CD1c-positive myeloid dendritic cell (primary cell): ENCODE measurements around the gene ZC3H13.

Experiments used
- DNase-seq: peaks from one replicate; pipeline ENCODE4 v3.0.0-alpha.2; 2016; ENCODE audit errors: extremely low spot score

The ZC3H13 gene

GRCh38 chr13:46059405-46059804 is 6.9 kb upstream of the ZC3H13 start:
- no peak for DNase-seq

- DNase-seq: no peak
Observed at GRCh38 chr13:46058268-46058667, 5.7 kb upstream of the ZC3H13 start.

- peak; percentile 17 for DNase-seq
Observed at GRCh38 chr13:46057256-46058015, 4.9 kb upstream of the ZC3H13 start.

- no peak for DNase-seq
Observed at GRCh38 chr13:46053162-46054012, 841 bp upstream of the ZC3H13 start.

GRCh38 chr13:46051968-46052318 is 603 bp downstream of the ZC3H13 start:
- DNase-seq: no peak

- DNase-seq: no peak
Observed at GRCh38 chr13:46050771-46051170, 1.8 kb downstream of the ZC3H13 start.

- DNase-seq: no peak
Observed at GRCh38 chr13:46045424-46045823, 7.1 kb downstream of the ZC3H13 start.

- no peak for DNase-seq
Observed at GRCh38 chr13:46043647-46044046, 8.9 kb downstream of the ZC3H13 start.

- no peak for DNase-seq
Observed at GRCh38 chr13:46041419-46041839, 11.1 kb downstream of the ZC3H13 start.

GRCh38 chr13:46040763-46041162 is 11.8 kb downstream of the ZC3H13 start:
- no peak for DNase-seq

GRCh38 chr13:46039411-46040182 is 12.9 kb downstream of the ZC3H13 start:
- DNase-seq: no peak

- no peak for DNase-seq
Observed at GRCh38 chr13:46038296-46038695, 14.2 kb downstream of the ZC3H13 start.

- no peak for DNase-seq
Observed at GRCh38 chr13:46035066-46035465, 17.5 kb downstream of the ZC3H13 start.

- no peak for DNase-seq
Observed at GRCh38 chr13:46032341-46032740, 20.2 kb downstream of the ZC3H13 start.

- DNase-seq: no peak
Observed at GRCh38 chr13:46031581-46032263, 20.8 kb downstream of the ZC3H13 start.

- no peak for DNase-seq
Observed at GRCh38 chr13:46025157-46025556, 27.4 kb downstream of the ZC3H13 start.

GRCh38 chr13:46022481-46022880 is 30.1 kb downstream of the ZC3H13 start:
- DNase-seq: no peak

GRCh38 chr13:46016216-46016615 is 36.3 kb downstream of the ZC3H13 start:
- no peak for DNase-seq

GRCh38 chr13:46015366-46015765 is 37.2 kb downstream of the ZC3H13 start:
- DNase-seq: peak; percentile 23

GRCh38 chr13:46012404-46012803 is 40.1 kb downstream of the ZC3H13 start:
- no peak for DNase-seq

- no peak for DNase-seq
Observed at GRCh38 chr13:46010148-46010547, 42.4 kb downstream of the ZC3H13 start.

GRCh38 chr13:46008631-46009030 is 43.9 kb downstream of the ZC3H13 start:
- no peak for DNase-seq
